PFSK-1 (cell line): ENCODE data around the gene MPND.

ENCODE experiments used
- FOXP2 ChIP-seq: optimal IDR thresholded peaks from 2 replicates; pipeline ENCODE3; 2011; ENCODE audit warnings: borderline replicate concordance, control low read depth, inconsistent platforms; ENCODE audit not compliant: insufficient read depth; ENCODE audit errors: extremely low read length, extremely low read depth
- POLR2AphosphoS5 ChIP-seq: IDR thresholded peaks from 2 replicates; pipeline ENCODE4 v1.6.1; 2012; ENCODE audit warnings: low read depth, mild to moderate bottlenecking, control low read depth, low read length, moderate library complexity
- REST ChIP-seq, 2 experiments: IDR thresholded peaks; 2 replicates each; pipeline versions ENCODE4 v1.6.1 to v1.8.0; 2011 to 2012; ENCODE audit warnings: low read depth in 2 of 2, low read length in 2 of 2, control low read depth in 1 of 2, inconsistent platforms in 1 of 2, mild to moderate bottlenecking in 1 of 2, moderate library complexity in 1 of 2; ENCODE audit not compliant: insufficient read depth in 1 of 2
- SIN3A ChIP-seq: IDR thresholded peaks from 2 replicates; pipeline ENCODE4 v1.6.1; 2012; ENCODE audit warnings: mild to moderate bottlenecking, low read length, moderate library complexity, borderline replicate concordance; ENCODE audit not compliant: insufficient read depth
- TAF1 ChIP-seq: IDR thresholded peaks from 2 replicates; pipeline ENCODE4 v1.6.1; 2012; ENCODE audit warnings: low read length, control low read depth, borderline replicate concordance; ENCODE audit not compliant: insufficient read depth

Gene MPND

GRCh38 chr19:4298810-4299550 is 44.4 kb upstream of the MPND start:
- TF ChIP-seq SIN3A (no peak), REST (IDR thresholded peaks at IDR 0.05; ENCODE audit: insufficient read depth in 1 of 2, low read depth in 2 of 2, low read length in 2 of 2) (no peak), TAF1 (no peak), FOXP2 (no peak), POLR2AphosphoS5 (no peak)

- TF ChIP-seq TAF1: no peak
- no peak for TF ChIP-seq REST (IDR thresholded peaks at IDR 0.05; ENCODE audit: insufficient read depth in 1 of 2, low read depth in 2 of 2, low read length in 2 of 2)
These were observed 42.8 kb upstream of the MPND start for GRCh38 chr19:4300589-4300988.

GRCh38 chr19:4301590-4302242 is 41.6 kb upstream of the MPND start:
- TF ChIP-seq POLR2AphosphoS5 (no peak), SIN3A (no peak), REST (IDR thresholded peaks at IDR 0.05; ENCODE audit: insufficient read depth in 1 of 2, low read depth in 2 of 2, low read length in 2 of 2) (no peak), FOXP2 (no peak), TAF1 (no peak)

GRCh38 chr19:4302243-4302640 is 41.1 kb upstream of the MPND start, which contains the start of gene TMIGD2:
Gene TMIGD2, minus strand, starts transcription at chr19:4302389. Its CDS starts 4 bp downstream, at chr19:4302385.
- TF ChIP-seq FOXP2: peak; percentile 46
- TF ChIP-seq SIN3A: no peak

GRCh38 chr19:4303819-4304537 is 39.4 kb upstream of the MPND start:
- TF ChIP-seq SIN3A (no peak), TAF1 (no peak), FOXP2 (no peak), REST (IDR thresholded peaks at IDR 0.05; ENCODE audit: insufficient read depth in 1 of 2, low read depth in 2 of 2, low read length in 2 of 2) (no peak), POLR2AphosphoS5 (no peak)
